HepG2 (cell line): Measurements from ENCODE around the gene RAPGEF5. TPM values are rescaled to one million over a fixed set of nuclear protein-coding genes. Genes with fewer than 3 reads are reported as not detected.

Experiments used
- HNRNPH1 ChIP-seq: fragments of 200-400 bp; formaldehyde crosslinking; optimal IDR thresholded peaks from 2 replicates; pipeline ENCODE3; 2017; ENCODE audit warnings: mild to moderate bottlenecking, low read depth, low read length
- PHF5A ChIP-seq: IDR thresholded peaks from one replicate; pipeline ENCODE4 v1.6.1; 2018; ENCODE audit warnings: low read depth, missing genetic modification reagents; ENCODE audit not compliant: unreplicated experiment
- POLR2G ChIP-seq: fragments of 200-400 bp; formaldehyde crosslinking; IDR thresholded peaks from 2 replicates; pipeline ENCODE4 v1.6.1; 2018; ENCODE audit warnings: mild to moderate bottlenecking, low read depth, low read length, moderate library complexity
- REXO4 ChIP-seq: sonication (generic); formaldehyde crosslinking; IDR thresholded peaks from 2 replicates; pipeline ENCODE4 v1.8.0; 2022; ENCODE audit warnings: missing genetic modification reagents, mild to moderate bottlenecking, borderline replicate concordance
- SSRP1 ChIP-seq: IDR thresholded peaks from 2 replicates; pipeline ENCODE4 v1.6.1; 2016; ENCODE audit warnings: control low read depth
- TEAD2 ChIP-seq: sonication (generic); formaldehyde crosslinking; IDR thresholded peaks from 2 replicates; pipeline ENCODE4 v1.9.0; 2021; ENCODE audit warnings: missing genetic modification reagents
- ZNF562 ChIP-seq: sonication (generic); formaldehyde crosslinking; IDR thresholded peaks from 2 replicates; pipeline ENCODE4 v1.8.0; 2022; ENCODE audit warnings: missing genetic modification reagents, borderline replicate concordance
- ZNF672 ChIP-seq: sonication (generic); formaldehyde crosslinking; IDR thresholded peaks from 2 replicates; pipeline ENCODE4 v1.8.1; 2022; ENCODE audit warnings: missing genetic modification reagents
- ZNF746 ChIP-seq: sonication (generic); formaldehyde crosslinking; IDR thresholded peaks from 2 replicates; pipeline ENCODE4 v1.8.0; 2022; ENCODE audit warnings: mild to moderate bottlenecking, missing genetic modification reagents
- polyA plus RNA-seq, 8 experiments: library from polyadenylated mRNA; depleted of rRNA in 3 of 8; stranded (reverse) in 7 of 8; unstranded in 1 of 8; fragments of >200 nt; fragmentation: Illumina TruSeq in 4 of 8; extraction: Trizol in 4 of 8; gene quantifications; 2 replicates each; pipeline versions ENCODE4 v1.2.1 to v1.2.3, GENCODE V29; 2011 to 2016; ENCODE audit warnings: low read depth in 4 of 8, missing spikeins in 1 of 8, mixed read lengths in 1 of 8; ENCODE audit not compliant: insufficient read depth in 1 of 8
- total RNA-seq, 5 experiments: library from RNA; depleted of rRNA; stranded (reverse); fragments of >200 nt; fragmentation: Illumina TruSeq; extraction: Trizol; gene quantifications; 2 replicates each; pipeline ENCODE4 v1.2.3, GENCODE V29; 2016; ENCODE audit warnings: low read depth in 1 of 5
- TF ChIP-seq, protein P1 (sequence below): sonication (generic); formaldehyde crosslinking; IDR thresholded peaks from 2 replicates; pipeline ENCODE4 v1.4.0; 2020; ENCODE audit warnings: missing genetic modification reagents, borderline replicate concordance
- TF ChIP-seq, protein P2 (sequence below): sonication (generic); formaldehyde crosslinking; IDR thresholded peaks from 2 replicates; pipeline ENCODE4 v1.5.1; 2020; ENCODE audit warnings: mild to moderate bottlenecking, missing genetic modification reagents, borderline replicate concordance
- TF ChIP-seq, protein P3 (sequence below): IDR thresholded peaks from 2 replicates; pipeline ENCODE4 v1.6.1; 2016; ENCODE audit warnings: missing compliant biosample characterization, missing genetic modification reagents, borderline replicate concordance
- TF ChIP-seq, protein P4 (sequence below): sonication (generic); formaldehyde crosslinking; IDR thresholded peaks from 2 replicates; pipeline ENCODE4 v1.4.0; 2020; ENCODE audit warnings: missing genetic modification reagents
- TF ChIP-seq, protein P5 (sequence below): IDR thresholded peaks from 2 replicates; pipeline ENCODE4 v1.4.0; 2020; ENCODE audit warnings: mild to moderate bottlenecking, missing genetic modification reagents

The RAPGEF5 gene
- total and polyA plus RNA-seq, 2 of the 13 experiments (the other 11 are each of a cell fraction or from before 2014, with no cell fraction given): 17.1 to 23.4 TPM

DNA sequence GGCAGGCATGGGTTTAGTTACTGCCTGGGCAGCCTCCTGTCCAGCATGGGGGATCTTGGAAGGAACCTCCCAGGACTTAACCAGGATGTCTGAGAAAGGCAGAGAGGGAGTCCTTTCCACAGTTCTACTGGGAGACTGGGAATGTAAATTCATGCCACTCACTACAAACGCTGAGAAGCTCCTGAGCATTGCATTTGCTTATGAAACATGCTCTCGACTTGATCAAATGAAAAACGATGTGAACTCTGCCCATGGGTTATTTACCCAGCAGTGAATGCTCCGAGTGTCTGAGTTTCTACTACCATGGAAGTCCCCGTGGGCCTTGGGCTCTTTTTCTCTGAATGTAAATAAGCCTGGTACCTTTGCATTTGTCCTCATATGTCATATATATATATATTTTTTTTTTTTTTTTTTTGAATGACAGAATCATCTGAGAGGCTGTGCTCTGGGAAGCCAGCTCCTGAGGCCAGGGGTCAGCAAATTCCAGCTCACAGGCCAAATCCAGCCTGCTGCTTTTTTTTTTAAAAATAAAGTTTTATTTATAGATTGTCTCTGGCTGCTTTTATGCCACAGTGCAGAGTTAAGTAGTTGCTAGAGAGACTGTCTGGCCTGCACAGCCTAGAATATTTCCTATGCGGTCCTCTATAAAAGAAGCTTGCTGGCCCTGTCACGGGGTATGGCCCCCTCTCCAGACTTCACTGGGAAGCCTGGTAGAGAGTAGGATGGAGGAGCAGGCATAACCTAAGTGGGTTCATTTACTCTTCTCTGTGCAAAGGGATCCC lies 21.4 kb upstream of the RAPGEF5 start (continued):
- TF ChIP-seq, protein P1, sequence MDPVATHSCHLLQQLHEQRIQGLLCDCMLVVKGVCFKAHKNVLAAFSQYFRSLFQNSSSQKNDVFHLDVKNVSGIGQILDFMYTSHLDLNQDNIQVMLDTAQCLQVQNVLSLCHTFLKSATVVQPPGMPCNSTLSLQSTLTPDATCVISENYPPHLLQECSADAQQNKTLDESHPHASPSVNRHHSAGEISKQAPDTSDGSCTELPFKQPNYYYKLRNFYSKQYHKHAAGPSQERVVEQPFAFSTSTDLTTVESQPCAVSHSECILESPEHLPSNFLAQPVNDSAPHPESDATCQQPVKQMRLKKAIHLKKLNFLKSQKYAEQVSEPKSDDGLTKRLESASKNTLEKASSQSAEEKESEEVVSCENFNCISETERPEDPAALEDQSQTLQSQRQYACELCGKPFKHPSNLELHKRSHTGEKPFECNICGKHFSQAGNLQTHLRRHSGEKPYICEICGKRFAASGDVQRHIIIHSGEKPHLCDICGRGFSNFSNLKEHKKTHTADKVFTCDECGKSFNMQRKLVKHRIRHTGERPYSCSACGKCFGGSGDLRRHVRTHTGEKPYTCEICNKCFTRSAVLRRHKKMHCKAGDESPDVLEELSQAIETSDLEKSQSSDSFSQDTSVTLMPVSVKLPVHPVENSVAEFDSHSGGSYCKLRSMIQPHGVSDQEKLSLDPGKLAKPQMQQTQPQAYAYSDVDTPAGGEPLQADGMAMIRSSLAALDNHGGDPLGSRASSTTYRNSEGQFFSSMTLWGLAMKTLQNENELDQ (CRISPR knock-in tag): no peak
- TF ChIP-seq ZNF562 (CRISPR knock-in tag): no peak
- TF ChIP-seq, protein P2, sequence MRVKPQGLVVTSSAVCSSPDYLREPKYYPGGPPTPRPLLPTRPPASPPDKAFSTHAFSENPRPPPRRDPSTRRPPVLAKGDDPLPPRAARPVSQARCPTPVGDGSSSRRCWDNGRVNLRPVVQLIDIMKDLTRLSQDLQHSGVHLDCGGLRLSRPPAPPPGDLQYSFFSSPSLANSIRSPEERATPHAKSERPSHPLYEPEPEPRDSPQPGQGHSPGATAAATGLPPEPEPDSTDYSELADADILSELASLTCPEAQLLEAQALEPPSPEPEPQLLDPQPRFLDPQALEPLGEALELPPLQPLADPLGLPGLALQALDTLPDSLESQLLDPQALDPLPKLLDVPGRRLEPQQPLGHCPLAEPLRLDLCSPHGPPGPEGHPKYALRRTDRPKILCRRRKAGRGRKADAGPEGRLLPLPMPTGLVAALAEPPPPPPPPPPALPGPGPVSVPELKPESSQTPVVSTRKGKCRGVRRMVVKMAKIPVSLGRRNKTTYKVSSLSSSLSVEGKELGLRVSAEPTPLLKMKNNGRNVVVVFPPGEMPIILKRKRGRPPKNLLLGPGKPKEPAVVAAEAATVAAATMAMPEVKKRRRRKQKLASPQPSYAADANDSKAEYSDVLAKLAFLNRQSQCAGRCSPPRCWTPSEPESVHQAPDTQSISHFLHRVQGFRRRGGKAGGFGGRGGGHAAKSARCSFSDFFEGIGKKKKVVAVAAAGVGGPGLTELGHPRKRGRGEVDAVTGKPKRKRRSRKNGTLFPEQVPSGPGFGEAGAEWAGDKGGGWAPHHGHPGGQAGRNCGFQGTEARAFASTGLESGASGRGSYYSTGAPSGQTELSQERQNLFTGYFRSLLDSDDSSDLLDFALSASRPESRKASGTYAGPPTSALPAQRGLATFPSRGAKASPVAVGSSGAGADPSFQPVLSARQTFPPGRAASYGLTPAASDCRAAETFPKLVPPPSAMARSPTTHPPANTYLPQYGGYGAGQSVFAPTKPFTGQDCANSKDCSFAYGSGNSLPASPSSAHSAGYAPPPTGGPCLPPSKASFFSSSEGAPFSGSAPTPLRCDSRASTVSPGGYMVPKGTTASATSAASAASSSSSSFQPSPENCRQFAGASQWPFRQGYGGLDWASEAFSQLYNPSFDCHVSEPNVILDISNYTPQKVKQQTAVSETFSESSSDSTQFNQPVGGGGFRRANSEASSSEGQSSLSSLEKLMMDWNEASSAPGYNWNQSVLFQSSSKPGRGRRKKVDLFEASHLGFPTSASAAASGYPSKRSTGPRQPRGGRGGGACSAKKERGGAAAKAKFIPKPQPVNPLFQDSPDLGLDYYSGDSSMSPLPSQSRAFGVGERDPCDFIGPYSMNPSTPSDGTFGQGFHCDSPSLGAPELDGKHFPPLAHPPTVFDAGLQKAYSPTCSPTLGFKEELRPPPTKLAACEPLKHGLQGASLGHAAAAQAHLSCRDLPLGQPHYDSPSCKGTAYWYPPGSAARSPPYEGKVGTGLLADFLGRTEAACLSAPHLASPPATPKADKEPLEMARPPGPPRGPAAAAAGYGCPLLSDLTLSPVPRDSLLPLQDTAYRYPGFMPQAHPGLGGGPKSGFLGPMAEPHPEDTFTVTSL (CRISPR knock-in tag): 0 out of 2 replicates have a peak, but pooled peaks have one; percentile 4
- TF ChIP-seq ZNF672 (CRISPR knock-in tag): no peak
- peak; percentile 55 for TF ChIP-seq POLR2G
- TF ChIP-seq REXO4 (CRISPR knock-in tag): no peak
- TF ChIP-seq HNRNPH1: no peak
- TF ChIP-seq, protein P3, sequence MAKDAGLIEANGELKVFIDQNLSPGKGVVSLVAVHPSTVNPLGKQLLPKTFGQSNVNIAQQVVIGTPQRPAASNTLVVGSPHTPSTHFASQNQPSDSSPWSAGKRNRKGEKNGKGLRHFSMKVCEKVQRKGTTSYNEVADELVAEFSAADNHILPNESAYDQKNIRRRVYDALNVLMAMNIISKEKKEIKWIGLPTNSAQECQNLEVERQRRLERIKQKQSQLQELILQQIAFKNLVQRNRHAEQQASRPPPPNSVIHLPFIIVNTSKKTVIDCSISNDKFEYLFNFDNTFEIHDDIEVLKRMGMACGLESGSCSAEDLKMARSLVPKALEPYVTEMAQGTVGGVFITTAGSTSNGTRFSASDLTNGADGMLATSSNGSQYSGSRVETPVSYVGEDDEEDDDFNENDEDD (CRISPR knock-in tag): no peak
- no peak for TF ChIP-seq SSRP1 (CRISPR knock-in tag)
- TF ChIP-seq, protein P4, sequence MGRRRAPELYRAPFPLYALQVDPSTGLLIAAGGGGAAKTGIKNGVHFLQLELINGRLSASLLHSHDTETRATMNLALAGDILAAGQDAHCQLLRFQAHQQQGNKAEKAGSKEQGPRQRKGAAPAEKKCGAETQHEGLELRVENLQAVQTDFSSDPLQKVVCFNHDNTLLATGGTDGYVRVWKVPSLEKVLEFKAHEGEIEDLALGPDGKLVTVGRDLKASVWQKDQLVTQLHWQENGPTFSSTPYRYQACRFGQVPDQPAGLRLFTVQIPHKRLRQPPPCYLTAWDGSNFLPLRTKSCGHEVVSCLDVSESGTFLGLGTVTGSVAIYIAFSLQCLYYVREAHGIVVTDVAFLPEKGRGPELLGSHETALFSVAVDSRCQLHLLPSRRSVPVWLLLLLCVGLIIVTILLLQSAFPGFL (CRISPR knock-in tag): no peak
- no peak for TF ChIP-seq ZNF746 (CRISPR knock-in tag)
- no peak for TF ChIP-seq TEAD2
- no peak for TF ChIP-seq PHF5A (CRISPR knock-in tag)
- TF ChIP-seq, protein P5, sequence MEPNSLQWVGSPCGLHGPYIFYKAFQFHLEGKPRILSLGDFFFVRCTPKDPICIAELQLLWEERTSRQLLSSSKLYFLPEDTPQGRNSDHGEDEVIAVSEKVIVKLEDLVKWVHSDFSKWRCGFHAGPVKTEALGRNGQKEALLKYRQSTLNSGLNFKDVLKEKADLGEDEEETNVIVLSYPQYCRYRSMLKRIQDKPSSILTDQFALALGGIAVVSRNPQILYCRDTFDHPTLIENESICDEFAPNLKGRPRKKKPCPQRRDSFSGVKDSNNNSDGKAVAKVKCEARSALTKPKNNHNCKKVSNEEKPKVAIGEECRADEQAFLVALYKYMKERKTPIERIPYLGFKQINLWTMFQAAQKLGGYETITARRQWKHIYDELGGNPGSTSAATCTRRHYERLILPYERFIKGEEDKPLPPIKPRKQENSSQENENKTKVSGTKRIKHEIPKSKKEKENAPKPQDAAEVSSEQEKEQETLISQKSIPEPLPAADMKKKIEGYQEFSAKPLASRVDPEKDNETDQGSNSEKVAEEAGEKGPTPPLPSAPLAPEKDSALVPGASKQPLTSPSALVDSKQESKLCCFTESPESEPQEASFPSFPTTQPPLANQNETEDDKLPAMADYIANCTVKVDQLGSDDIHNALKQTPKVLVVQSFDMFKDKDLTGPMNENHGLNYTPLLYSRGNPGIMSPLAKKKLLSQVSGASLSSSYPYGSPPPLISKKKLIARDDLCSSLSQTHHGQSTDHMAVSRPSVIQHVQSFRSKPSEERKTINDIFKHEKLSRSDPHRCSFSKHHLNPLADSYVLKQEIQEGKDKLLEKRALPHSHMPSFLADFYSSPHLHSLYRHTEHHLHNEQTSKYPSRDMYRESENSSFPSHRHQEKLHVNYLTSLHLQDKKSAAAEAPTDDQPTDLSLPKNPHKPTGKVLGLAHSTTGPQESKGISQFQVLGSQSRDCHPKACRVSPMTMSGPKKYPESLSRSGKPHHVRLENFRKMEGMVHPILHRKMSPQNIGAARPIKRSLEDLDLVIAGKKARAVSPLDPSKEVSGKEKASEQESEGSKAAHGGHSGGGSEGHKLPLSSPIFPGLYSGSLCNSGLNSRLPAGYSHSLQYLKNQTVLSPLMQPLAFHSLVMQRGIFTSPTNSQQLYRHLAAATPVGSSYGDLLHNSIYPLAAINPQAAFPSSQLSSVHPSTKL (CRISPR knock-in tag): peak; percentile 84
